Esophagus muscularis mucosa (tissue), 4 donors: ENCODE data around the gene PCDHB11.
"Not testable (repeated sequence)": the region's sequence is repeated elsewhere in the genome, so short reads cannot be mapped to it uniquely, and the experiment has no call there.

Source experiments
- EP300 ChIP-seq: sonication (generic); formaldehyde crosslinking; IDR thresholded peaks from one replicate; pipeline ENCODE4 v1.6.1; 2017; ENCODE audit warnings: antibody characterized with exemption
- POLR2A ChIP-seq: fragments of 450-650 bp; IDR thresholded peaks from one replicate; pipeline ENCODE4 v1.6.1; 2017; ENCODE audit warnings: antibody characterized with exemption, moderate library complexity, mild to moderate bottlenecking, low read depth
- POLR2AphosphoS5 ChIP-seq, 2 donors: sonication (generic); formaldehyde crosslinking; IDR thresholded peaks; one replicate each; pipeline ENCODE4 v1.6.1; 2017; ENCODE audit warnings: antibody characterized with exemption in 2 of 2
- TF ChIP-seq, protein P1 (sequence below), 3 experiments: fragments of 200-600 bp in 2 of 3; fragments of 450-650 bp in 1 of 3; sonication (generic) in 2 of 3; IDR thresholded peaks; one replicate each; pipeline ENCODE4 v1.5.1; 2017 to 2019; ENCODE audit warnings: antibody characterized with exemption in 3 of 3, mild to moderate bottlenecking in 2 of 3, moderate library complexity in 1 of 3

- TF ChIP-seq, protein P1, sequence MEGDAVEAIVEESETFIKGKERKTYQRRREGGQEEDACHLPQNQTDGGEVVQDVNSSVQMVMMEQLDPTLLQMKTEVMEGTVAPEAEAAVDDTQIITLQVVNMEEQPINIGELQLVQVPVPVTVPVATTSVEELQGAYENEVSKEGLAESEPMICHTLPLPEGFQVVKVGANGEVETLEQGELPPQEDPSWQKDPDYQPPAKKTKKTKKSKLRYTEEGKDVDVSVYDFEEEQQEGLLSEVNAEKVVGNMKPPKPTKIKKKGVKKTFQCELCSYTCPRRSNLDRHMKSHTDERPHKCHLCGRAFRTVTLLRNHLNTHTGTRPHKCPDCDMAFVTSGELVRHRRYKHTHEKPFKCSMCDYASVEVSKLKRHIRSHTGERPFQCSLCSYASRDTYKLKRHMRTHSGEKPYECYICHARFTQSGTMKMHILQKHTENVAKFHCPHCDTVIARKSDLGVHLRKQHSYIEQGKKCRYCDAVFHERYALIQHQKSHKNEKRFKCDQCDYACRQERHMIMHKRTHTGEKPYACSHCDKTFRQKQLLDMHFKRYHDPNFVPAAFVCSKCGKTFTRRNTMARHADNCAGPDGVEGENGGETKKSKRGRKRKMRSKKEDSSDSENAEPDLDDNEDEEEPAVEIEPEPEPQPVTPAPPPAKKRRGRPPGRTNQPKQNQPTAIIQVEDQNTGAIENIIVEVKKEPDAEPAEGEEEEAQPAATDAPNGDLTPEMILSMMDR (IDR thresholded peaks at IDR 0.05) = not testable (repeated sequence)
- not testable (repeated sequence) for TF ChIP-seq POLR2A; POLR2AphosphoS5 (IDR thresholded peaks at IDR 0.05); EP300
These were observed 15.2 kb downstream of the PCDHB11 start for GRCh38 chr5:141214583-141214982.
